Measurements from ENCODE around the gene RERE.

RERE gene

DNA sequence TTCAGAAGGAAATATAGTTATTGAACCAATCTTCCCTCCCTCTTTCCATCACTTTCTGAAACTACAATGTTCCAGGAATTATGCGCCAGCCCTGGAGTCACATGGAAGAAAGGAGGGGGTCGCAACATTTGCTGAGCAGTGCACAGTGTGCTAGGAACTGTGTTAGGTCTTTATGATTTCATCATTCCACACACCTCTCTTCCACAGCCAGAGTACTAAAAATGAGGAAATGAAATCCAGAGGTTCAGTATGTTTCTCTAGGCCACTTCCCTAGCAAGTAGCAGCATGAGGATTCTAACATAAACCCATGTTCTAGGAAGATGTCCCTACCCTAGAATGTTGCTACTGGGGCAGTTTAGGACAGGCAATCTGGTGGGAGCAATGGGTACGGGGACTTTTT is 341.4 kb downstream of the RERE start:
- Histone ChIP-seq H3K27me3 (no peaks in the 10 kb centered on the region), H3K4me1 (no peaks in the 10 kb centered on the region), H3K9me3 (no peaks in the 10 kb centered on the region), H3K36me3 (no peaks in the 10 kb centered on the region), H3K4me3 (ENCODE audit: low read depth, low read length) (no peak overlapping the region)
- no peak for DNase-seq
- TF ChIP-seq, protein P1, sequence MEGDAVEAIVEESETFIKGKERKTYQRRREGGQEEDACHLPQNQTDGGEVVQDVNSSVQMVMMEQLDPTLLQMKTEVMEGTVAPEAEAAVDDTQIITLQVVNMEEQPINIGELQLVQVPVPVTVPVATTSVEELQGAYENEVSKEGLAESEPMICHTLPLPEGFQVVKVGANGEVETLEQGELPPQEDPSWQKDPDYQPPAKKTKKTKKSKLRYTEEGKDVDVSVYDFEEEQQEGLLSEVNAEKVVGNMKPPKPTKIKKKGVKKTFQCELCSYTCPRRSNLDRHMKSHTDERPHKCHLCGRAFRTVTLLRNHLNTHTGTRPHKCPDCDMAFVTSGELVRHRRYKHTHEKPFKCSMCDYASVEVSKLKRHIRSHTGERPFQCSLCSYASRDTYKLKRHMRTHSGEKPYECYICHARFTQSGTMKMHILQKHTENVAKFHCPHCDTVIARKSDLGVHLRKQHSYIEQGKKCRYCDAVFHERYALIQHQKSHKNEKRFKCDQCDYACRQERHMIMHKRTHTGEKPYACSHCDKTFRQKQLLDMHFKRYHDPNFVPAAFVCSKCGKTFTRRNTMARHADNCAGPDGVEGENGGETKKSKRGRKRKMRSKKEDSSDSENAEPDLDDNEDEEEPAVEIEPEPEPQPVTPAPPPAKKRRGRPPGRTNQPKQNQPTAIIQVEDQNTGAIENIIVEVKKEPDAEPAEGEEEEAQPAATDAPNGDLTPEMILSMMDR (IDR thresholded peaks at IDR 0.05; ENCODE audit: low read depth, low read length): no peak

DNA sequence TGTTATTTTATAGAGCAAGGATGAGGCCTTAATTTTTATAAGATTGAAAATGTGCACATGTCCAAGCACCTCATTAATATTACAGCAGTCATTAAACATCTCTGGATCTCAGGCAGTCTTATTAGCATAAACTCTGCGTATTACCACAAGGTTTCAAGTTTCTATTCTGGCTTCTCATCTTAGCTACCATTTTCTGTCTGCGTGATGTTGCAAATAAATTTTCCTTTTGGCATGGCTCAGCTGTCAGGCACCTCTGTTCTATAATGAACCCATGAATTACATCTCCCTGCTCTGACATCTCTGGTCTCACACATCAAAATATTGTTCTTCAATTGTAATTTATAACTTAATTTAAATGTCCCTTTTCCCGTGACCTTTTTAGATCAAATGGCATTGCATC is 343.1 kb downstream of the RERE start:
- DNase-seq: no peak
- Histone ChIP-seq H3K4me3 (ENCODE audit: low read depth, low read length) (no peak overlapping the region), H3K27me3 (no peaks in the 10 kb centered on the region), H3K36me3 (no peaks in the 10 kb centered on the region), H3K4me1 (no peaks in the 10 kb centered on the region), H3K9me3 (no peaks in the 10 kb centered on the region)
- TF ChIP-seq, protein P1 (IDR thresholded peaks at IDR 0.05; ENCODE audit: low read depth, low read length): no peak

DNA sequence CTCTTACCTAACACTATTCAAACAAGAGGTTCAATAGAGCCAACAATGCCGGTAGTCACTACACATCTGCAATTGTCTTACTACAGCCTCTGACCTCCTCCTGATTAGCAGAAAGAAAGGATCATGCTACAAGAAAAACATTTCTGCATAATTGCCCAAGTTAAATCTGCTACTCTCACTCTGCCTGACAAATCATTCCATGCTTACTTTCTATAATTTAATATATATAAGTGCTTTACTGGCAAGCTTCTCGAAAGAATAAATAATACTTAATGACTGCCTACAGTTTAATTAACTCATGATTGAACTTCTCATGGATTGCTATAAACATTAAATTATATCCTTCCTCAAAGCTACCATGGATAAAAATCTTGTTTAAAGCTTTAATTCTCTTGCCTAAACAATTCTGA is 343.5 kb downstream of the RERE start:
- H3K4me3 ChIP-seq (ENCODE audit: low read depth, low read length): no peak overlapping the region
- H3K4me1 ChIP-seq: no peaks in the 10 kb centered on the region
- no peaks in the 10 kb centered on the region for H3K9me3 ChIP-seq
- H3K27me3 ChIP-seq: no peaks in the 10 kb centered on the region
- H3K36me3 ChIP-seq: no peaks in the 10 kb centered on the region
- TF ChIP-seq, protein P1 (IDR thresholded peaks at IDR 0.05; ENCODE audit: low read depth, low read length): no peak
- DNase-seq: no peak

DNA sequence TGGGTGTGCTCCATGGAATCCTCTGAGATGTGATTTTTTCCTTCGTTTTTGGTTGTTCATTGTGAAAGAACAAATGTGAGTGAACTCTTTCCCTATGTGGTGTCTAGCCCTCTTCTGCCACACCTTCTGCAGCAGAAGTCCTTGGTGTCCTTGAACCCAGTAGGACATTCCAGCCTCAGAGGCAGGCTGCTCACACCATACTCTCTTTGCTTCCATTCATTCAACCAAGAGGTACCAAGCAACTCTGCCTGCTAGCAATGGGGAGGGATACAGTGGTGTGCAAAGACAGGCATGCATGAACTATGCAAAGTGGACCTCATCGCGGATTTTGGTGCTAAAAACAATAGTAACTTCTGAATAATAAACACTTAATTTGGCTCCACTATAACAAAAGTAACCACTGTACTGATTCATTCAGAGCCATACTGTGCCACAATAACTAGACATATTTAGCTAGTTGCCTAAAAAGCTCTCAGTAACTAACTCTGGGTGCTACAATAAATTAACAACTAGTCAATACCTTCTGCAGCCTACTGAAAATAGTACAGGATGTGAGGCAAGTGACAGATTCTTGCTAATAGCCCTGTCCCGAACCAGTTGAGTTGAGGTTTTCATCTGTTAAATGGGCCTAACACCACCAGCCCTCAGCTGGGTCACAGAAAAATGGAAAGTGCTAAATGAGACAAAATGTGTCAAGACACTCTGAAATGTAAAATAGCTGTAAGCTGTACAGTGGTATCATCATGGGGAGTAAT is 344.1 kb downstream of the RERE start:
- TF ChIP-seq, protein P1 (IDR thresholded peaks at IDR 0.05; ENCODE audit: low read depth, low read length): no peak
- no peak for DNase-seq
- H3K4me3 ChIP-seq (ENCODE audit: low read depth, low read length): no peak overlapping the region

DNA sequence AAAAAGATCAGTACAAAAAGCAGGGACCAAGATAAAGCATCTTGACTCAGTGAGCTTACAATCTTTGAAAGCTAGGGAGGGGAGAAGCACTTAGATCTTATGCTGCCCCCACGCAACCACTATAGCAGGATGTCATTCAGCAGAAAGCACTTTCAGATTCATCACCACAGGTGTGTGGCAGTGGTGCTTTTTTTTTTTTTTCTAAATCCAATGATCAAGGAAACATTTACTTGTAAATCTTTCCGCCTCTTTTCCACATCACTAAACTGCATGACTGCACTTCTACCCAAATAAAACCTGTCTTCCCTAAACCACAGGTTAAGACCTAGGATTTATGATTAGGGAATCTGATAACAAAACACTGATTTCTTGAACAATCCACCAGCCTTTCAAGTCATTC is 344.8 kb downstream of the RERE start:
- no peaks in the 10 kb centered on the region for H3K27me3 ChIP-seq
- H3K36me3 ChIP-seq: no peaks in the 10 kb centered on the region
- no peaks in the 10 kb centered on the region for H3K4me1 ChIP-seq
- no peak overlapping the region for H3K4me3 ChIP-seq (ENCODE audit: low read depth, low read length)
- TF ChIP-seq, protein P1 (IDR thresholded peaks at IDR 0.05; ENCODE audit: low read depth, low read length): no peak
- DNase-seq: no peak
- no peaks in the 10 kb centered on the region for H3K9me3 ChIP-seq

More for the DNA sequence above, 344.1 kb downstream of the RERE start:
- H3K9me3 ChIP-seq: no peaks in the 10 kb centered on the region
- no peaks in the 10 kb centered on the region for H3K4me1 ChIP-seq
- no peaks in the 10 kb centered on the region for H3K27me3 ChIP-seq
- H3K36me3 ChIP-seq: no peaks in the 10 kb centered on the region

DNA sequence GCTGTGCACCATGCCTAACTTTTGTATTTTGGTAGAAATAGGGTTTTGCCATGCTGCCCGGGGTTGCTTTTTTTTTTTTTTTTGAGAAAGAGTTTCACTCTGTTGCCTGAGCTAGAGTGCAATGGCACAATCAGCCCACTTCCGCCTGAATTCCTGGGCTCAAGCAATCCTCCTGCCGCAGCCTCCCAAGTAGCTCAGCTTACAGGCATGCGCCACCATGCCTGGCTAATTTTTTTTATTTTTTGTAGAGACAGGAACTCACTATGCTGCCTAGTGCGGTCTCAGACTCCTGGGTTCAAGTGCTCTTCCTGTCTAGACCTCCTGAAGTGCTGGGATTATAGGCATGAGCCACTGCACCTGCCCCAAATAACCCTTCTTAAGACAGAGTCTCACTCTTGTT is 346.0 kb downstream of the RERE start:
- no peaks in the 10 kb centered on the region for H3K36me3 ChIP-seq
- no peak for DNase-seq
- TF ChIP-seq, protein P1 (IDR thresholded peaks at IDR 0.05; ENCODE audit: low read depth, low read length): no peak
- no peak overlapping the region for H3K4me3 ChIP-seq (ENCODE audit: low read depth, low read length)
- H3K27me3 ChIP-seq: no peaks in the 10 kb centered on the region
- H3K4me1 ChIP-seq: no peaks in the 10 kb centered on the region
- H3K9me3 ChIP-seq: no peaks in the 10 kb centered on the region
